HG03175 (cell line): Measurements from ENCODE around the gene BTBD16.
A peak's percentile ranks its signal among the peaks of the same experiment; 100 is the strongest.

Experiments
- ATAC-seq: cut with Tn5 transposase; IDR thresholded peaks from one replicate; pipeline ENCODE4 v1.9.1; 2021; ENCODE audit warnings: mild to moderate bottlenecking, moderate library complexity; ENCODE audit not compliant: unreplicated experiment

Gene BTBD16

GRCh38 chr10:122363311-122363710 is 92.2 kb downstream of the BTBD16 start:
- ATAC-seq, result no peak

- no peak for ATAC-seq
Measured at GRCh38 chr10:122363722-122364463, 92.8 kb downstream of the BTBD16 start.

GRCh38 chr10:122368502-122369254 is 97.6 kb downstream of the BTBD16 start:
- ATAC-seq, result no peak

GRCh38 chr10:122373108-122373507 is 102.0 kb downstream of the BTBD16 start:
- ATAC-seq, result no peak

GRCh38 chr10:122373721-122374120 is 102.6 kb downstream of the BTBD16 start:
- no peak for ATAC-seq

GRCh38 chr10:122374237-122374858 is 103.3 kb downstream of the BTBD16 start, which contains the start of gene PLEKHA1:
Gene PLEKHA1 (plus strand): TSS chr10:122374708. CDS start chr10:122393201, 18,493 bp downstream.
- ATAC-seq, result peak; percentile 92

GRCh38 chr10:122374859-122375678 is 104.0 kb downstream of the BTBD16 start:
- ATAC-seq, result peak; percentile 50

- ATAC-seq, result no peak
Measured at GRCh38 chr10:122375679-122376160, 104.6 kb downstream of the BTBD16 start.

GRCh38 chr10:122376364-122376961 is 105.4 kb downstream of the BTBD16 start:
- no peak for ATAC-seq

GRCh38 chr10:122379041-122379440 is 107.9 kb downstream of the BTBD16 start:
- ATAC-seq, result no peak

- no peak for ATAC-seq
Measured at GRCh38 chr10:122379537-122379936, 108.4 kb downstream of the BTBD16 start.

- no peak for ATAC-seq
Measured at GRCh38 chr10:122380703-122381102, 109.6 kb downstream of the BTBD16 start.

- no peak for ATAC-seq
Measured at GRCh38 chr10:122381680-122382079, 110.6 kb downstream of the BTBD16 start.

GRCh38 chr10:122386514-122386913 is 115.4 kb downstream of the BTBD16 start:
- ATAC-seq, result no peak

- no peak for ATAC-seq
Measured at GRCh38 chr10:122387572-122387971, 116.5 kb downstream of the BTBD16 start.
